Thyroid gland (tissue), 4 donors: ENCODE measurements around the gene NBAS. TPM values are rescaled to one million over a fixed set of nuclear protein-coding genes. Genes with fewer than 3 reads are reported as not detected.

ENCODE experiments used
- DNase-seq, 2 donors: peaks; one replicate each; pipeline ENCODE4 v3.0.0-alpha.2; 2019
- H3K27ac ChIP-seq, 3 donors: fragments of 200-600 bp; sonication (generic); 1 replicate in 2 of 3; 2 replicates in 1 of 3; pipeline ENCODE4 v1.5.1; 2016 to 2019; ENCODE audit warnings: mild to moderate bottlenecking in 1 of 3, moderate library complexity in 1 of 3
- H3K27me3 ChIP-seq: fragments of 200-600 bp; sonication (generic); one replicate; pipeline ENCODE4 v1.5.1; 2019
- H3K36me3 ChIP-seq, 2 donors: fragments of 200-600 bp; sonication (generic); one replicate each; pipeline ENCODE4 v1.5.1; 2016 to 2019
- H3K4me1 ChIP-seq, 2 donors: fragments of 200-600 bp; sonication (generic); one replicate each; pipeline ENCODE4 v1.5.1; 2017 to 2019
- H3K4me3 ChIP-seq, 3 donors: fragments of 200-600 bp; sonication (generic); replicated peaks in 1 of 3; 1 replicate in 2 of 3; 2 replicates in 1 of 3; pipeline ENCODE4 v1.5.1; 2016; ENCODE audit warnings: mild to moderate bottlenecking in 1 of 3
- H3K9me3 ChIP-seq: fragments of 200-600 bp; sonication (generic); one replicate; pipeline ENCODE4 v1.5.1; 2017
- POLR2A ChIP-seq, 2 donors: fragments of 450-650 bp; IDR thresholded peaks; one replicate each; pipeline ENCODE4 v1.6.1; 2017; ENCODE audit warnings: antibody characterized with exemption in 2 of 2, mild to moderate bottlenecking in 2 of 2, moderate library complexity in 1 of 2
- WGBS, 2 donors: methylation state at CpG; one replicate each; pipeline ENCODE4 v1.1.5; 2017; 5-methylcytosine and 5-hydroxymethylcytosine counted together
- intact Hi-C: fragments of 100-400 bp; cut with DNase I; formaldehyde crosslinking; loops from one replicate; pipeline ENCODE4 v1.15.1; 2023
- total RNA-seq, 4 donors: library from RNA; depleted of rRNA; stranded (reverse); fragments of >200 nt; gene quantifications; one replicate each; pipeline ENCODE4 v1.2.3, GENCODE V29; 2016
- TF ChIP-seq, protein P1 (sequence below), 6 experiments: fragments of 200-600 bp in 3 of 6; fragments of 450-650 bp in 3 of 6; sonication (generic) in 3 of 6; IDR thresholded peaks; one replicate each; pipeline ENCODE4 v1.5.1; 2016 to 2019; ENCODE audit warnings: antibody characterized with exemption in 6 of 6, mild to moderate bottlenecking in 2 of 6, inconsistent platforms in 1 of 6, moderate library complexity in 1 of 6

Gene NBAS
- total RNA-seq, 4 donors from 2014 or later = 50.4 to 71.5 (median 54.7) TPM

DNA sequence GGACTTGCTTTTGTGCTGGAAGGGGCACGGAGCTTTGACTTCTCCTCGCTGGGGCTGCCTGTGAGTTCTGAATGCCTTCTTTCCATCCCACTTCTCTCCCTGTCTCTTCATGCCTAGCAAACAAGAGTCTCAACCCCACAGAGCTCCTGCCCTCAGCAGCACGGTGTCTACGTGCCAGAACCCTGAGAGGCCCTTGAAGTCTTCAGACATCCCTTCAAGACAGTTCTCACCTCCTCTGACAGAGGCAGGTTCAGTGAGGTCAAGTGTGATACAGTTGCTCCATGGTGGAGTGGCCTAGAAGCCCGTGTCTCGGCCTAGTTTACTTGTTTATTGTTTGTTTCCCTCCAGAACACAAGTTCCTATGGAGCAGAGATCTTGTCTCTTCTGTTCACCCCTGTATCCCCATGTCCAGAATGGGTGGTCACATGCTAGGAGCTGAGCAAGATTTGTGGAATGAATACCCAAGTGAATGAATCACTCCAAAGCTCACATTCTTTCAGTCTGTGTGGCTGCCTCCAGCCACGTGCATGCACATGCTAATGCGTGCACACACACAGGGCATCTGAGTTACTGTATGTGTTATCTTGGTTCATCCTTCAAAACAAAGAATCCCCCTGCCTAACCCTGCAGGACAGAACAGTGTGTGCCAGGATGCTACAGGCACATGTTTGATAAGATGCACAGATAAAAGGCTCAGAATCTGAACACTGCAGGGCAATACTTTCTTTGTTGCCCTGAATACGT is 391.6 kb downstream of the NBAS start:
- H3K27me3 ChIP-seq = no peaks in the 10 kb centered on the region
- intact Hi-C loops = no loop called here
- no peaks in the 10 kb centered on the region for H3K9me3 ChIP-seq
- H3K36me3 ChIP-seq = peaks cover 5 to 8% of the 10 kb centered on the region in 2 donors
- TF ChIP-seq POLR2A (IDR thresholded peaks at IDR 0.05) = no peak
- H3K4me1 ChIP-seq = no peaks in the 10 kb centered on the region
- H3K4me3 ChIP-seq = no peak overlapping the region
- DNase-seq = no peak
- 75 to 84% methylated on average over 9 of the region's 9 CpGs for WGBS, 2 donors
- H3K27ac ChIP-seq = no peak overlapping the region

DNA sequence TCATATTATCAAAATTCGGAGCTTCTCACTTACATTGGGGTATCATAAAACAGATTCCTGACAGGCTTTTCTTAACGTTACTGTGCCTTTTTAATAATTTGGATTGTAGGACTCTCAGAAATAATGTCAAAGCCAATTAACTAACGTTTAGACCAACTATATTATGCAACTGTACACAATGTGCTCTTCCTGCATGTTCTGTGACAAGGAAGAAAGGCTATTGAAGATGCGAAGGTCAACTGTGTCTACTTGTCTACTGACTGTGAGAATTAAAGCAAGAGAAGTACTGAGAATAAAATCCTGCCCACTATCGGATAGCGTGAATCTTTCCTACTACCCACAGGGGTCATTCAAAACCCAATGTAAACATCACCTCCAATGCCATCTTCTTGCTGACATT is 393.0 kb downstream of the NBAS start:
- H3K4me3 ChIP-seq = no peak overlapping the region
- DNase-seq = no peak
- TF ChIP-seq, protein P1, sequence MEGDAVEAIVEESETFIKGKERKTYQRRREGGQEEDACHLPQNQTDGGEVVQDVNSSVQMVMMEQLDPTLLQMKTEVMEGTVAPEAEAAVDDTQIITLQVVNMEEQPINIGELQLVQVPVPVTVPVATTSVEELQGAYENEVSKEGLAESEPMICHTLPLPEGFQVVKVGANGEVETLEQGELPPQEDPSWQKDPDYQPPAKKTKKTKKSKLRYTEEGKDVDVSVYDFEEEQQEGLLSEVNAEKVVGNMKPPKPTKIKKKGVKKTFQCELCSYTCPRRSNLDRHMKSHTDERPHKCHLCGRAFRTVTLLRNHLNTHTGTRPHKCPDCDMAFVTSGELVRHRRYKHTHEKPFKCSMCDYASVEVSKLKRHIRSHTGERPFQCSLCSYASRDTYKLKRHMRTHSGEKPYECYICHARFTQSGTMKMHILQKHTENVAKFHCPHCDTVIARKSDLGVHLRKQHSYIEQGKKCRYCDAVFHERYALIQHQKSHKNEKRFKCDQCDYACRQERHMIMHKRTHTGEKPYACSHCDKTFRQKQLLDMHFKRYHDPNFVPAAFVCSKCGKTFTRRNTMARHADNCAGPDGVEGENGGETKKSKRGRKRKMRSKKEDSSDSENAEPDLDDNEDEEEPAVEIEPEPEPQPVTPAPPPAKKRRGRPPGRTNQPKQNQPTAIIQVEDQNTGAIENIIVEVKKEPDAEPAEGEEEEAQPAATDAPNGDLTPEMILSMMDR (IDR thresholded peaks at IDR 0.05) = no peak
- no peak for TF ChIP-seq POLR2A (IDR thresholded peaks at IDR 0.05)
- peaks cover 5 to 8% of the 10 kb centered on the region in 2 donors for H3K36me3 ChIP-seq
- H3K27me3 ChIP-seq = no peaks in the 10 kb centered on the region
- no peaks in the 10 kb centered on the region for H3K9me3 ChIP-seq
- no peaks in the 10 kb centered on the region for H3K4me1 ChIP-seq
- 92 to 94% methylated on average over 6 of the region's 6 CpGs for WGBS, 2 donors
- no peak overlapping the region for H3K27ac ChIP-seq
- intact Hi-C loops = no loop called here

DNA sequence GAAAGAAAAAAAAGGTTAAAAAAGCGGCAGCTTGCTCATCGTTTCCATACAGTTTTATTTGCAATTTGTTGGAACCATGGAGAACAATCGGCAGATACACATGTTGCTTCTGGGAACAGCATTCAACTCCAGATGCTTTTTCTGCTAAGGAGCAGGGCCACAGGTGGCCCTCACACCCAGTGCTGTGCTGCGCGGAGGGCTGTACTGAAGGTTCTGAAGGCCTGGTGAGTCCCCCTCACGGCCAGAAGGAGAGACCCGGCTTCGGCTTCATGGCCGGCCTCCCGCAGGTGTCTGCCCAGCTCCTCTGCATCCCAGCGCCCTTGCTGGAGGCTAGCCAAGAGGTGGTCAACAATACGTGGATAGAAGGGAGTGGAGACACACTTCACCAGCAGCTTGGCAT is 394.3 kb downstream of the NBAS start:
- WGBS, 2 donors = 90 to 91% methylated on average over 12 of the region's 12 CpGs
- Histone ChIP-seq H3K27ac (no peak overlapping the region), H3K9me3 (no peaks in the 10 kb centered on the region), H3K4me1 (no peaks in the 10 kb centered on the region), H3K36me3 (peaks cover 5 to 8% of the 10 kb centered on the region in 2 donors), H3K4me3 (no peak overlapping the region), H3K27me3 (no peaks in the 10 kb centered on the region)
- TF ChIP-seq, protein P1 (IDR thresholded peaks at IDR 0.05) = no peak
- no peak for TF ChIP-seq POLR2A (IDR thresholded peaks at IDR 0.05)
- no peak for DNase-seq
- intact Hi-C loops = no loop called here

DNA sequence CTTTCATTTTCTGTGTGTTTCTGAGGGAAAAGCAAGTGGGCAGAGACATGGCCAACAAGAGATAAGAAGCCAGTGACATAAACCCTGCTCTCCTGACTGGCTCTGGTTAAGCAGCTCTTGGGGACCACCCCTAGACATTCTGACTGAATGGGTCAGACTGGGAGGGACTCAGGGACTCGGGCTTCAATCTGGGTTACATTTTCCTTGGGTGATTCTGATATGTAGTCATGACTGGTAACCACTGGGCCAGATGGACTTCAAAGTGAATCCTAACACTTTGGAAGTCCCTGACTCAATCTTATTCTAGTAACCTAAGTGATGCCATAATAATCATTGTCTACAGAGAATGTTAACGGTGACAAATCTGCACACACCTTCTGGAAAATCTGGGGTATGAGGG is 397.8 kb downstream of the NBAS start:
- no peak for DNase-seq
- Histone ChIP-seq H3K27ac (no peak overlapping the region), H3K4me3 (no peak overlapping the region), H3K9me3 (no peaks in the 10 kb centered on the region), H3K4me1 (no peaks in the 10 kb centered on the region), H3K27me3 (no peaks in the 10 kb centered on the region), H3K36me3 (peaks cover 5 to 8% of the 10 kb centered on the region in 2 donors)
- no peak for TF ChIP-seq POLR2A (IDR thresholded peaks at IDR 0.05)
- TF ChIP-seq, protein P1 (IDR thresholded peaks at IDR 0.05) = no peak
- WGBS, 2 donors = 86 to 93% methylated on average over 2 of the region's 2 CpGs
- intact Hi-C loops = no loop called here

DNA sequence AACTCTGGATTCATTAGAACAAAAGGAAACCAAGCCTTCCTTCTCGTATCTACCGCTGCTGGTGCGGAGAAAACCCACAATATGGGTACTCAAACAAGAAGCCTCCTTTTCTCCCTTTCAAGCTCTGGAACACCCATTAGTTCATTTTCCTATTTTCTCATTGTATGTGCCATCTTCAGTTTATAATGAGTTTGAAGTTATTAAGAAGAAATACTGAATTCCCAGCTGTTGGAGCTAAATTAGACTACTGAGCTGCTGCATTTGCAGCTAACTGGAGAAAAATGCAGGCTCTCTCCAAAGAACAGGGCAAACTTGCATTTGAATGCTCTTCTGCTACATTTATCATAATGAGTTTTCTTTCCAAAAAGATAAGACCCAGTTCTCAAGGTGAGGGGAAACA is 398.5 kb downstream of the NBAS start:
- no peak for DNase-seq
- WGBS, 2 donors = 93 to 95% methylated on average over 3 of the region's 3 CpGs
- no peaks in the 10 kb centered on the region for H3K4me1 ChIP-seq
- no peaks in the 10 kb centered on the region for H3K9me3 ChIP-seq
- no peaks in the 10 kb centered on the region for H3K27me3 ChIP-seq
- intact Hi-C loops = no loop called here
- peaks cover 5 to 8% of the 10 kb centered on the region in 2 donors for H3K36me3 ChIP-seq
- no peak for TF ChIP-seq POLR2A (IDR thresholded peaks at IDR 0.05)
- TF ChIP-seq, protein P1 (IDR thresholded peaks at IDR 0.05) = no peak
- no peak overlapping the region for H3K4me3 ChIP-seq
- no peak overlapping the region for H3K27ac ChIP-seq
